Chondrocyte (in vitro differentiated cells): ENCODE measurements around the gene GLI2. TPM values are rescaled to one million over a fixed set of nuclear protein-coding genes. Genes with fewer than 3 reads are reported as not detected.

Experiments used
- DNase-seq: peaks from one replicate; pipeline ENCODE4 v3.0.0; 2021; ENCODE audit warnings: mixed read lengths, low spot score
- H3K27ac Mint-ChIP-seq: one replicate; pipeline ENCODE4 v1.8.0; 2021; ENCODE audit warnings: mild to moderate bottlenecking, moderate library complexity, mixed read lengths; ENCODE audit not compliant: unreplicated experiment
- H3K27me3 Mint-ChIP-seq: 2 replicates; pipeline ENCODE4 v1.8.0; 2021; ENCODE audit warnings: low read depth, mixed read lengths
- H3K36me3 Mint-ChIP-seq: 2 replicates; pipeline ENCODE4 v1.8.0; 2021; ENCODE audit warnings: low read depth, mixed read lengths
- H3K4me1 Mint-ChIP-seq: 2 replicates; pipeline ENCODE4 v1.8.0; 2021; ENCODE audit warnings: low read depth, mild to moderate bottlenecking, mixed read lengths
- H3K4me3 Mint-ChIP-seq: one replicate; pipeline ENCODE4 v1.8.0; 2021; ENCODE audit warnings: mild to moderate bottlenecking, moderate library complexity, mixed read lengths; ENCODE audit not compliant: unreplicated experiment
- H3K9me3 Mint-ChIP-seq: 2 replicates; pipeline ENCODE4 v1.8.0; 2021; ENCODE audit warnings: low read depth, mixed read lengths
- total RNA-seq: library from RNA; stranded (reverse); gene quantifications from 3 replicates; pipeline ENCODE4 v1.2.1, GENCODE V29; 2021
- TF ChIP-seq, protein P1 (sequence below): fragments of 200-600 bp; sonication (generic); IDR thresholded peaks from 2 replicates; pipeline ENCODE4 v1.5.0; 2021; ENCODE audit warnings: antibody characterized with exemption, mild to moderate bottlenecking, moderate library complexity

The GLI2 gene
- total RNA-seq, 1 donor from 2014 or later: 36.0 TPM

GRCh38 chr2:120745420-120746111 lies 9.9 kb downstream of the GLI2 start:
- no peaks in the 10 kb centered on the region for H3K36me3 Mint-ChIP-seq
- H3K9me3 Mint-ChIP-seq: no peaks in the 10 kb centered on the region

DNA sequence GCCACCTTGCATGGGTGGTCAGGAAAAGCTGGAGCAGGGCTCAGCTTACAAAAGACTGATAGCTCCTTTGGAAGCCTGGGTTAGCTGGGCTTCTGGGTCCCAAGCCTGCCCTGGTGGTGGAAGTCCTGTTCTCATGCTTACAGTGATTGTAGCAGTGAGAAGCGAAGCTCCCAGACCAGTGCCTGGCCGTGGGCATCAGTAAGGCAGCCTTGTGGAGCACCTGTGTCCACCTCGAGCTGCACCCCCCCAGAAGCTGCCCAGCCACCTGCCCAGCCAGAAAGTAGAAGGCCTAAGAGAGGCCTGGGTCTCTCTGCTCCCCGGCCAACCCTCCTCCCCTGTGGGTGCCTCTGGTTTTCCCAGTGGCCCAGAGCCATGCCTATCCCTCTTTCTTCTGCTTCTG lies 10.5 kb downstream of the GLI2 start:
- TF ChIP-seq, protein P1, sequence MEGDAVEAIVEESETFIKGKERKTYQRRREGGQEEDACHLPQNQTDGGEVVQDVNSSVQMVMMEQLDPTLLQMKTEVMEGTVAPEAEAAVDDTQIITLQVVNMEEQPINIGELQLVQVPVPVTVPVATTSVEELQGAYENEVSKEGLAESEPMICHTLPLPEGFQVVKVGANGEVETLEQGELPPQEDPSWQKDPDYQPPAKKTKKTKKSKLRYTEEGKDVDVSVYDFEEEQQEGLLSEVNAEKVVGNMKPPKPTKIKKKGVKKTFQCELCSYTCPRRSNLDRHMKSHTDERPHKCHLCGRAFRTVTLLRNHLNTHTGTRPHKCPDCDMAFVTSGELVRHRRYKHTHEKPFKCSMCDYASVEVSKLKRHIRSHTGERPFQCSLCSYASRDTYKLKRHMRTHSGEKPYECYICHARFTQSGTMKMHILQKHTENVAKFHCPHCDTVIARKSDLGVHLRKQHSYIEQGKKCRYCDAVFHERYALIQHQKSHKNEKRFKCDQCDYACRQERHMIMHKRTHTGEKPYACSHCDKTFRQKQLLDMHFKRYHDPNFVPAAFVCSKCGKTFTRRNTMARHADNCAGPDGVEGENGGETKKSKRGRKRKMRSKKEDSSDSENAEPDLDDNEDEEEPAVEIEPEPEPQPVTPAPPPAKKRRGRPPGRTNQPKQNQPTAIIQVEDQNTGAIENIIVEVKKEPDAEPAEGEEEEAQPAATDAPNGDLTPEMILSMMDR: no peak
- H3K9me3 Mint-ChIP-seq: no peaks in the 10 kb centered on the region
- H3K4me1 Mint-ChIP-seq: peaks cover 66% of the 10 kb centered on the region
- no peak overlapping the region for H3K27ac Mint-ChIP-seq
- DNase-seq: no peak
- no peaks in the 10 kb centered on the region for H3K36me3 Mint-ChIP-seq
- no peak overlapping the region for H3K4me3 Mint-ChIP-seq
- no peaks in the 10 kb centered on the region for H3K27me3 Mint-ChIP-seq

More at GRCh38 chr2:120745420-120746111, 9.9 kb downstream of the GLI2 start:
- no peaks in the 10 kb centered on the region for H3K27me3 Mint-ChIP-seq
- TF ChIP-seq, protein P1: no peak
- H3K4me1 Mint-ChIP-seq: peaks cover 66% of the 10 kb centered on the region
- no peak overlapping the region for H3K27ac Mint-ChIP-seq
- no peak overlapping the region for H3K4me3 Mint-ChIP-seq
- DNase-seq: no peak

DNA sequence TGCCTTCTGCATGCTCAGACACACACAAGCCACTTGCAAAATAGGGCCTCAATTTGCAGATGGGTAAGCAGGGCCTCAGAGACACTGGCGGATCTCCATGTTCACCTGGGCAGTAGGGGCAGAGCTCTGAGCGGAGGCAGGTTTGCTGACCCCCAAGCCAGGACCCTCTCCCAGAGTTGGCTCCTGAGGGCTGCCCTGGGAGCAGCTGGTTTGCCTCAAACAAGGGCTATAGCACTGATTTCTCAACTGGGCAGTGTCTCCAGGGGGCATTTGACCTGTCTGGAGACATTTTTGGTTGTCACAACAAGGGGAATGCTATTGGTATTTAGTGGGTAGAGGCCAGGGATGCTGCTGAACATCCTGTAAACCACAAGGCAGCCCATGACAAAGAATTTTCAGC lies 11.6 kb downstream of the GLI2 start:
- no peak for DNase-seq
- Mint-ChIP-seq H3K27me3 (no peaks in the 10 kb centered on the region), H3K36me3 (no peaks in the 10 kb centered on the region), H3K27ac (no peak overlapping the region), H3K9me3 (no peaks in the 10 kb centered on the region), H3K4me3 (no peak overlapping the region), H3K4me1 (peaks cover 65% of the 10 kb centered on the region)
- TF ChIP-seq, protein P1: no peak

DNA sequence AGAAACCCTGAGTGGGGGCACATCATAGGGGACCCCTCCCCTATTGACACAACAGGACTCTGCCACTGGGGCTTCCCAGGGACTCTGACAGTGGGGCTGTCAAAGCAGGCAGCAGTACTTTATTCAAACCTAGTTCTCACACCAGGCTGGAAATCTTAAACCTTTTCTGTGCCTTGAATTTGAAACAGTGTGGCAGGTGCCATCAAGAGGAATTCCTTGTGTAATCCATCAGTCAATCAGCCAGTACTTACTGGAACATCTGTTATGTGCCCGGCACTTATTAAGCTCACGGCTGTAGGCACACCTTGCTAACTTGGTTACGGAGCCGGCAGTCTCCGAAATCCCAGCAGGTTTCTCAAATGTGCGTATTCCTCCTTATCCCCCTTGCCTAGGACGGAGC lies 12.0 kb downstream of the GLI2 start:
- H3K4me3 Mint-ChIP-seq: no peak overlapping the region
- H3K27ac Mint-ChIP-seq: no peak overlapping the region
- no peaks in the 10 kb centered on the region for H3K9me3 Mint-ChIP-seq
- TF ChIP-seq, protein P1: no peak
- no peaks in the 10 kb centered on the region for H3K27me3 Mint-ChIP-seq
- H3K36me3 Mint-ChIP-seq: no peaks in the 10 kb centered on the region
- peaks cover 61% of the 10 kb centered on the region for H3K4me1 Mint-ChIP-seq
- DNase-seq: no peak

DNA sequence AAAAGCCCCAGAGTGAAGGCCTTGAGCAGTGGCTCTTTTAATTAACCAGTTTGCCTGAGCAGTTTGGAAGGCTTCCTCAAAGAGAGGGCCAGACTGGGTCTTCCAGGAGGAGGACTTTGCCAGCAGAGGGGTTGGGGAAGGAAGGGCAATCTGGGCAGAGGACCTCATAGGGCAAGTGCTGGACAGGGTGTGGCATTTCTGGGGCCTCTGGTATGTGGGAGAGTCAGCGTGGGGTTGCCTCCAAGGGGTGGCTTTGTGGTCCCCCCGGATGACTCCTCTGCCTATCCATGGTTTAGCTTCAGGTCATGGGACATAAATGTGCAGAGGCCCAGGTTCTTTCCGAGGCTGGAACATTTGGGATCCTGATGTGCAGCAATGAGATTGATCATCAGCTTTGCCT lies 12.6 kb downstream of the GLI2 start:
- H3K4me1 Mint-ChIP-seq: peaks cover 57% of the 10 kb centered on the region
- H3K27ac Mint-ChIP-seq: no peak overlapping the region

More for the DNA sequence above, 12.6 kb downstream of the GLI2 start:
- TF ChIP-seq, protein P1: no peak
- Mint-ChIP-seq H3K36me3 (no peaks in the 10 kb centered on the region), H3K9me3 (no peaks in the 10 kb centered on the region), H3K27me3 (no peaks in the 10 kb centered on the region), H3K4me3 (no peak overlapping the region)
- no peak for DNase-seq
